Natural killer cell (primary cell): ENCODE results near the gene UNC13C. TPM values are rescaled to one million over a fixed set of nuclear protein-coding genes. Genes with fewer than 3 reads are reported as not detected.

Source experiments
- ATAC-seq, 3 donors: fragments of 150-1000 bp in 2 of 3; fragments of 200-7000 bp in 1 of 3; cut with Tn5 transposase; 1 replicate in 1 of 3; 2 replicates in 2 of 3; pipeline ENCODE4 v1.10.0; 2021; ENCODE audit warnings: mild to moderate bottlenecking in 2 of 3, moderate library complexity in 2 of 3
- DNase-seq, 2 donors: peaks; one replicate each; pipeline versions ENCODE4 v3.0.0 to v3.0.0-alpha.2; 2013 to 2021; ENCODE audit warnings: mixed read lengths in 1 of 2
- H3K27ac ChIP-seq: one replicate; pipeline ENCODE4 v1.5.1; 2013; ENCODE audit warnings: mild to moderate bottlenecking, low read length
- H3K27me3 ChIP-seq: one replicate; pipeline ENCODE4 v1.6.1; 2013; ENCODE audit warnings: low read length; ENCODE audit not compliant: control insufficient read depth, insufficient read depth
- H3K36me3 ChIP-seq: one replicate; pipeline ENCODE4 v1.6.1; 2013; ENCODE audit warnings: low read length; ENCODE audit not compliant: control insufficient read depth, insufficient read depth
- H3K4me1 ChIP-seq: one replicate; pipeline ENCODE4 v1.6.1; 2013; ENCODE audit warnings: low read length; ENCODE audit not compliant: control insufficient read depth, insufficient read depth
- H3K4me3 ChIP-seq: one replicate; pipeline ENCODE4 v1.5.1; 2013; ENCODE audit warnings: low read length
- H3K9me3 ChIP-seq: one replicate; pipeline ENCODE4 v1.6.1; 2013; ENCODE audit warnings: low read length; ENCODE audit not compliant: control insufficient read depth, insufficient read depth
- H3K27ac Mint-ChIP-seq, 2 donors: one replicate each; pipeline ENCODE4 v1.8.0; 2022; ENCODE audit warnings: mild to moderate bottlenecking in 2 of 2, mixed read lengths in 2 of 2, moderate library complexity in 1 of 2
- H3K27me3 Mint-ChIP-seq, 2 donors: one replicate each; pipeline ENCODE4 v1.8.0; 2022; ENCODE audit warnings: low read depth in 2 of 2, mixed read lengths in 2 of 2
- H3K36me3 Mint-ChIP-seq: one replicate; pipeline ENCODE4 v1.8.0; 2022; ENCODE audit warnings: mixed read lengths
- H3K4me1 Mint-ChIP-seq, 2 donors: one replicate each; pipeline ENCODE4 v1.8.0; 2022; ENCODE audit warnings: mixed read lengths in 2 of 2
- H3K4me3 Mint-ChIP-seq: one replicate; pipeline ENCODE4 v1.8.0; 2022; ENCODE audit warnings: mild to moderate bottlenecking, moderate library complexity, mixed read lengths
- H3K9me3 Mint-ChIP-seq, 2 donors: one replicate each; pipeline ENCODE4 v1.8.0; 2022; ENCODE audit warnings: mixed read lengths in 2 of 2
- CTCF ChIP-seq: fragments of 200-600 bp; IDR thresholded peaks from one replicate; pipeline ENCODE4 v1.8.0; 2022; ENCODE audit warnings: antibody characterized with exemption
- WGBS: methylation state at CpG from one replicate; pipeline ENCODE4 v1.1.7; 2013; ENCODE audit warnings: missing lambda C conversion rate; ENCODE audit not compliant: insufficient coverage; 5-methylcytosine and 5-hydroxymethylcytosine counted together
- intact Hi-C: fragments of 100-400 bp; cut with micrococcal nuclease; formaldehyde crosslinking; loops from one replicate; pipeline ENCODE4 v1.14.2; 2022
- total RNA-seq, 4 donors: library from RNA; stranded (reverse); fragments of 120-200 nt in 1 of 4; gene quantifications; one replicate each; pipeline versions ENCODE4 v1.2.3 to v1.2.4, GENCODE V29; 2013 to 2022

Gene UNC13C
- total RNA-seq, 3 donors from 2014 or later (not counting 1 experiment from before 2014, with no cell fraction given) = not detected

GRCh38 chr15:54580643-54581042 lies 602.4 kb downstream of the UNC13C start:
- no peak overlapping the region for H3K27ac ChIP-seq
- H3K27ac Mint-ChIP-seq = no peak overlapping the region
- DNase-seq (no peak), ATAC-seq (no peak)
- peaks cover 6 to 7% of the 10 kb centered on the region in 2 donors for H3K9me3 Mint-ChIP-seq
- no peaks in the 10 kb centered on the region for H3K9me3 ChIP-seq
- no peaks in the 10 kb centered on the region for H3K4me1 ChIP-seq
- no peak overlapping the region for H3K4me3 Mint-ChIP-seq
- no peaks in the 10 kb centered on the region for H3K27me3 Mint-ChIP-seq
- H3K36me3 ChIP-seq = no peaks in the 10 kb centered on the region
- H3K36me3 Mint-ChIP-seq = no peaks in the 10 kb centered on the region
- H3K27me3 ChIP-seq = no peaks in the 10 kb centered on the region
- no peaks in the 10 kb centered on the region for H3K4me1 Mint-ChIP-seq
- intact Hi-C loops = no loop called here
- H3K4me3 ChIP-seq = no peak overlapping the region
- TF ChIP-seq CTCF = no peak
- WGBS = 93% methylated on average over 2 of the region's 2 CpGs

GRCh38 chr15:54582863-54583643 lies 604.8 kb downstream of the UNC13C start:
- no peaks in the 10 kb centered on the region for H3K27me3 Mint-ChIP-seq
- Histone ChIP-seq H3K27me3 (no peaks in the 10 kb centered on the region), H3K9me3 (no peaks in the 10 kb centered on the region), H3K4me1 (no peaks in the 10 kb centered on the region), H3K4me3 (no peak overlapping the region), H3K36me3 (no peaks in the 10 kb centered on the region), H3K27ac (no peak overlapping the region)
- no peak for TF ChIP-seq CTCF
- H3K4me1 Mint-ChIP-seq = no peaks in the 10 kb centered on the region
- H3K27ac Mint-ChIP-seq = no peak overlapping the region
- 73% methylated on average over 7 of the region's 7 CpGs for WGBS
- no peaks in the 10 kb centered on the region for H3K36me3 Mint-ChIP-seq
- ATAC-seq (no peak), DNase-seq (no peak)
- intact Hi-C loops = no loop called here
- H3K4me3 Mint-ChIP-seq = no peak overlapping the region
- peaks cover 6% of the 10 kb centered on the region in 2 donors for H3K9me3 Mint-ChIP-seq

- no peaks in the 10 kb centered on the region for H3K9me3 ChIP-seq
- no peak overlapping the region for H3K4me3 ChIP-seq
- H3K27ac ChIP-seq = no peak overlapping the region
- no peak for TF ChIP-seq CTCF
- H3K27me3 ChIP-seq = no peaks in the 10 kb centered on the region
- no peaks in the 10 kb centered on the region for H3K36me3 ChIP-seq
- Mint-ChIP-seq H3K27me3 (no peaks in the 10 kb centered on the region), H3K27ac (no peak overlapping the region), H3K9me3 (peaks cover 3 to 6% of the 10 kb centered on the region in 2 donors), H3K4me3 (no peak overlapping the region), H3K4me1 (no peaks in the 10 kb centered on the region), H3K36me3 (no peaks in the 10 kb centered on the region)
- WGBS = 80% methylated on average over 3 of the region's 3 CpGs
- no peak for DNase-seq
- no peak for ATAC-seq
- intact Hi-C loops = no loop called here
- no peaks in the 10 kb centered on the region for H3K4me1 ChIP-seq
Measured at GRCh38 chr15:54585063-54585462, 606.8 kb downstream of the UNC13C start.

GRCh38 chr15:54594115-54594514 lies 615.9 kb downstream of the UNC13C start:
- H3K36me3 ChIP-seq = no peaks in the 10 kb centered on the region
- H3K36me3 Mint-ChIP-seq = no peaks in the 10 kb centered on the region
- no peaks in the 10 kb centered on the region for H3K27me3 ChIP-seq
- no peak overlapping the region for H3K4me3 ChIP-seq
- no peak overlapping the region for H3K4me3 Mint-ChIP-seq
- no peak for TF ChIP-seq CTCF
- ATAC-seq = no peak
- peaks cover 7% of the 10 kb centered on the region for H3K9me3 ChIP-seq
- no peak for DNase-seq
- 97% methylated on average over 4 of the region's 4 CpGs for WGBS
- H3K9me3 Mint-ChIP-seq = peaks cover 6 to 7% of the 10 kb centered on the region in 2 donors
- no peak overlapping the region for H3K27ac ChIP-seq
- H3K27me3 Mint-ChIP-seq = no peaks in the 10 kb centered on the region
- H3K4me1 ChIP-seq = no peaks in the 10 kb centered on the region
- H3K4me1 Mint-ChIP-seq = no peaks in the 10 kb centered on the region
- H3K27ac Mint-ChIP-seq = no peak overlapping the region
- intact Hi-C loops = no loop called here
